ENCODE data around the gene LYZL2.
"Not testable (repeated sequence)": the region's sequence is repeated elsewhere in the genome, so short reads cannot be mapped to it uniquely, and the experiment has no call there.

The LYZL2 gene

GRCh38 chr10:30637881-30638467 lies 8.4 kb upstream of the LYZL2 start:
- DNase-seq, result peak; percentile 17

GRCh38 chr10:30631188-30631587 lies 1.6 kb upstream of the LYZL2 start:
- DNase-seq, result no peak

GRCh38 chr10:30630571-30630970 lies 1.0 kb upstream of the LYZL2 start:
- DNase-seq, result no peak

GRCh38 chr10:30628576-30628975 lies 977 bp downstream of the LYZL2 start:
- not testable (repeated sequence) for DNase-seq

GRCh38 chr10:30626837-30627236 lies 2.7 kb downstream of the LYZL2 start:
- not testable (repeated sequence) for DNase-seq

GRCh38 chr10:30626196-30626595 lies 3.4 kb downstream of the LYZL2 start:
- DNase-seq, result not testable (repeated sequence)

GRCh38 chr10:30625080-30625479 lies 4.5 kb downstream of the LYZL2 start:
- DNase-seq, result no peak

GRCh38 chr10:30619966-30620365 lies 9.6 kb downstream of the LYZL2 start:
- DNase-seq, result no peak

- no peak for DNase-seq
Measured at GRCh38 chr10:30617070-30617469, 12.5 kb downstream of the LYZL2 start.

- not testable (repeated sequence) for DNase-seq
Measured at GRCh38 chr10:30611041-30611440, 18.5 kb downstream of the LYZL2 start.

GRCh38 chr10:30607814-30608213 lies 21.7 kb downstream of the LYZL2 start:
- no peak for DNase-seq

- DNase-seq, result no peak
Measured at GRCh38 chr10:30606313-30606712, 23.2 kb downstream of the LYZL2 start.

GRCh38 chr10:30605341-30606121 lies 24.0 kb downstream of the LYZL2 start:
- not testable (repeated sequence) for DNase-seq

- no peak for DNase-seq
Measured at GRCh38 chr10:30603589-30603988, 26.0 kb downstream of the LYZL2 start.

GRCh38 chr10:30602747-30603146 lies 26.8 kb downstream of the LYZL2 start:
- DNase-seq, result no peak

- DNase-seq, result no peak
Measured at GRCh38 chr10:30600005-30600404, 29.5 kb downstream of the LYZL2 start.

GRCh38 chr10:30598105-30598776 lies 31.3 kb downstream of the LYZL2 start:
- no peak for DNase-seq

GRCh38 chr10:30597433-30597824 lies 32.1 kb downstream of the LYZL2 start:
- not testable (repeated sequence) for DNase-seq

- not testable (repeated sequence) for DNase-seq
Measured at GRCh38 chr10:30596493-30597432, 32.8 kb downstream of the LYZL2 start.

GRCh38 chr10:30596013-30596412 lies 33.5 kb downstream of the LYZL2 start:
- DNase-seq, result no peak

- DNase-seq, result no peak
Measured at GRCh38 chr10:30594077-30594476, 35.5 kb downstream of the LYZL2 start.

- DNase-seq, result not testable (repeated sequence)
Measured at GRCh38 chr10:30592770-30593169, 36.8 kb downstream of the LYZL2 start.

- DNase-seq, result peak; percentile 53
Measured at GRCh38 chr10:30591249-30591670, 38.3 kb downstream of the LYZL2 start.

Data from stimulated activated CD4-positive, alpha-beta T cell treated with anti-CD3 and anti-CD28 coated beads, Interleukin-4, amount 100 ng/mL, for 24 hours (primary cell).